Measurements from ENCODE around the gene AVP. TPM values are rescaled to one million over a fixed set of nuclear protein-coding genes. Genes with fewer than 3 reads are reported as not detected.
A peak's percentile ranks its signal among the peaks of the same experiment; 100 is the strongest.

Gene AVP
- total and polyA plus RNA-seq, 2 of the 13 experiments (the other 11 are each of a cell fraction or from before 2014, with no cell fraction given) = 0.12 TPM; not detected in 1

GRCh38 chr20:3115190-3116107, 30.9 kb upstream of the AVP start (continued):
- peak; percentile 55; the same call in 1 of the 2 replicates for TF ChIP-seq U2AF2 (IDR thresholded peaks at IDR 0.05; ENCODE audit: low read depth, low read length)
- no peak for TF ChIP-seq NFRKB (IDR thresholded peaks at IDR 0.05)
- no peak for TF ChIP-seq POGK (CRISPR knock-in tag; conservative IDR thresholded peaks at IDR 0.05)
- TF ChIP-seq HIVEP1 (CRISPR knock-in tag; IDR thresholded peaks at IDR 0.05) = no peak; the same call in none of the 2 replicates
- no peak for TF ChIP-seq DBP (CRISPR knock-in tag; IDR thresholded peaks at IDR 0.05; ENCODE audit: not compliant biosample characterization)
- peak; percentile 41 to 75; a peak in 3 of 4 replicates for TF ChIP-seq HMGXB4 (CRISPR knock-in tag; IDR thresholded peaks at IDR 0.05; ENCODE audit: borderline replicate concordance in 1 of 2, low read depth in 1 of 2)
- TF ChIP-seq STAG1 (CRISPR knock-in tag; IDR thresholded peaks at IDR 0.05) = peak; percentile 79
- 0 out of 2 replicates have a peak, but pooled peaks have one; percentile 6 for TF ChIP-seq SP2 (CRISPR knock-in tag; IDR thresholded peaks at IDR 0.05)
- TF ChIP-seq MIXL1 (CRISPR knock-in tag; IDR thresholded peaks at IDR 0.05) = no peak
- no peak for TF ChIP-seq ZNF264 (CRISPR knock-in tag; IDR thresholded peaks at IDR 0.05)
- TF ChIP-seq GTF2F1 (IDR thresholded peaks at IDR 0.05; ENCODE audit: low read length) = no peak
- no peak for TF ChIP-seq CBX1 (IDR thresholded peaks at IDR 0.05; ENCODE audit: low read depth)
- no peak for TF ChIP-seq ZNF207 (IDR thresholded peaks at IDR 0.05; ENCODE audit: borderline replicate concordance)
- no peak for TF ChIP-seq ZNF7 (CRISPR knock-in tag; IDR thresholded peaks at IDR 0.05)
- TF ChIP-seq NFKB2 (CRISPR knock-in tag; IDR thresholded peaks at IDR 0.05; ENCODE audit: borderline replicate concordance) = peak; percentile 65; the same call in 1 of the 2 replicates
- TF ChIP-seq, protein P1, sequence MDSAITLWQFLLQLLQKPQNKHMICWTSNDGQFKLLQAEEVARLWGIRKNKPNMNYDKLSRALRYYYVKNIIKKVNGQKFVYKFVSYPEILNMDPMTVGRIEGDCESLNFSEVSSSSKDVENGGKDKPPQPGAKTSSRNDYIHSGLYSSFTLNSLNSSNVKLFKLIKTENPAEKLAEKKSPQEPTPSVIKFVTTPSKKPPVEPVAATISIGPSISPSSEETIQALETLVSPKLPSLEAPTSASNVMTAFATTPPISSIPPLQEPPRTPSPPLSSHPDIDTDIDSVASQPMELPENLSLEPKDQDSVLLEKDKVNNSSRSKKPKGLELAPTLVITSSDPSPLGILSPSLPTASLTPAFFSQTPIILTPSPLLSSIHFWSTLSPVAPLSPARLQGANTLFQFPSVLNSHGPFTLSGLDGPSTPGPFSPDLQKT (CRISPR knock-in tag; IDR thresholded peaks at IDR 0.05; ENCODE audit: borderline replicate concordance) = no peak
- no peak for TF ChIP-seq ZNF326 (CRISPR knock-in tag; IDR thresholded peaks at IDR 0.05; ENCODE audit: borderline replicate concordance)
- TF ChIP-seq ZNF382 (CRISPR knock-in tag; IDR thresholded peaks at IDR 0.05; ENCODE audit: borderline replicate concordance) = no peak
- no peak for TF ChIP-seq FOXO4 (CRISPR knock-in tag; conservative IDR thresholded peaks at IDR 0.05)
- no peak for TF ChIP-seq SIX1 (CRISPR knock-in tag; IDR thresholded peaks at IDR 0.05; ENCODE audit: borderline replicate concordance)
- TF ChIP-seq ZNF337 (CRISPR knock-in tag; IDR thresholded peaks at IDR 0.05; ENCODE audit: borderline replicate concordance, low read depth) = no peak

All from HepG2 (cell line).